Aorta (tissue), 5 donors: ENCODE measurements around the gene HOXB7. TPM values are rescaled to one million over a fixed set of nuclear protein-coding genes. Genes with fewer than 3 reads are reported as not detected.

Source experiments
- ATAC-seq: fragments of 200-7000 bp; cut with Tn5 transposase; one replicate; pipeline ENCODE4 v1.9.1; 2022; ENCODE audit warnings: moderate library complexity; ENCODE audit not compliant: low FRiP score
- DNase-seq, 2 donors: peaks; one replicate each; pipeline ENCODE4 v3.0.0-alpha.2; 2020
- H3K27ac ChIP-seq, 2 donors: one replicate each; pipeline ENCODE4 v1.5.1; 2013; ENCODE audit warnings: low read length in 2 of 2, mild to moderate bottlenecking in 2 of 2, moderate library complexity in 2 of 2, control low read depth in 1 of 2, inconsistent platforms in 1 of 2, low read depth in 1 of 2
- H3K27me3 ChIP-seq, 2 donors: one replicate each; pipeline ENCODE4 v1.6.1; 2013; ENCODE audit warnings: control low read depth in 1 of 2, low read length in 1 of 2, mild to moderate bottlenecking in 1 of 2, moderate library complexity in 1 of 2; ENCODE audit not compliant: insufficient read depth in 2 of 2, control insufficient read depth in 1 of 2
- H3K36me3 ChIP-seq, 2 donors: one replicate each; pipeline ENCODE4 v1.6.1; 2013; ENCODE audit warnings: control low read depth in 1 of 2, low read length in 1 of 2, mild to moderate bottlenecking in 1 of 2; ENCODE audit not compliant: insufficient read depth in 2 of 2, control insufficient read depth in 1 of 2
- H3K4me1 ChIP-seq, 2 donors: one replicate each; pipeline ENCODE4 v1.6.1; 2013; ENCODE audit warnings: low read length in 2 of 2, control low read depth in 1 of 2, mild to moderate bottlenecking in 1 of 2, moderate library complexity in 1 of 2; ENCODE audit not compliant: insufficient read depth in 2 of 2, control insufficient read depth in 1 of 2
- H3K4me3 ChIP-seq, 2 donors: one replicate each; pipeline ENCODE4 v1.5.1; 2013; ENCODE audit warnings: low read length in 2 of 2, control low read depth in 1 of 2, mild to moderate bottlenecking in 1 of 2
- H3K9me3 ChIP-seq: one replicate; pipeline ENCODE4 v1.6.1; 2013; ENCODE audit warnings: mild to moderate bottlenecking, low read length; ENCODE audit not compliant: control insufficient read depth
- WGBS, 2 donors: extraction: QIAGEN DNeasy Blood & Tissue Kit; methylation state at CpG; one replicate each; pipeline ENCODE4 v1.1.7; 2013; 5-methylcytosine and 5-hydroxymethylcytosine counted together
- intact Hi-C, 2 donors: fragments of 100-400 bp; cut with DNase I; formaldehyde crosslinking; loops; one replicate each; pipeline versions ENCODE4 v1.14.2 to v1.15.0; 2022
- polyA plus RNA-seq, 2 donors: library from polyadenylated mRNA; stranded (reverse); fragments of 200-250 nt; gene quantifications; one replicate each; pipeline ENCODE4 v1.2.3, GENCODE V29; 2013
- total RNA-seq, 2 donors: library from RNA; stranded (reverse); fragmentation: NEBNext Ultra II Directional; extraction: Animal tissue kit (Norgen Biotek cat#: 25700); gene quantifications; one replicate each; pipeline ENCODE4 v1.2.1, GENCODE V29; 2021
- donor health status: healthy with polysubstance abuse.
- donor health status: Bipolar disorder and iron deficiency.
- donor health status: DM: no; HTN: no; CAD: no.
- donor health status: DM: no; HTN: no; CAD: no.
- donor health status: DM: yes; HTN: yes; CAD: no.

Gene HOXB7
- total and polyA plus RNA-seq, 4 donors, result 9.1 to 22.4 (median 16.1) TPM

DNA sequence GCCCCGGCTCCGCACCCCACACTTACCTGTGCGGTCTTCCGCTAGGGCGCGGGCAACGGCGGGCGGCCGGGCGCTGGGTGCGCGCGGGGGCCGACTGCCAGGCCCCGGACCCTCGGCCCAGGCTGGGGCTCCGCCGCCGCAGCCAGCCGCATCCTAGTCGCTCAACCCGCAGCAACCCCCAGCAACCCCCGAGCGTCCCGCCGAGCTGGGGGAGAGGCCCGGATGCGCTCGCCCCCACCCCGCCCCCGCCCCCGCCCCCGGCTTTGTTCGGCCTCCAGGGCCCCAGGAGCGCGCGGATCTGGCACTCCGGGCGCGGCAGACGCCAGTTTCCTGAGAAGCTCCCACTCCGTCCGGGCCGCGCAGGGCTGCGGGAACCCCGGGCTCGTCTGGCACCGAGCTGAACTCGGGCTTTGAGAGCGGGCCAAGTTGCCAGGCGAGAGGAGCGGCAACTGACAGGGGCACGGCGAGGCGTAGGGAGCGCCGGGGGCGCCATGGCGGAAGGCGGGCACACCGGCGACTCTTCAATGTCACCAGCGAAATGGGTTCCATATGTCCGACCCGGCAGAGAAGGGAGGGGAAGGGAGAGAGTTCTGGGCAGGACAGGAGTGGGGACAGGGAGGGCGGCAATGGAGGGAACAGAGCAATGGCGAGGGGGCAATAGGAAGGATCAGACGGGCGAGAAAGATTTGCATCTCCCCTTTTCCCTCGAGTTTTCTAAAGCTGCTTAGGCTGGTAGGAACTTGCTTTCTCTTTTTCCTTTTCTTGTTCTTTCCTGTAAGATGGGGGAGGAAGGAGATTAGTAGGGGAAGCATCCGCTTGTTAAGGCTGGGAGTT is 46.4 kb downstream of the HOXB7 start:
- no peaks in the 10 kb centered on the region for H3K9me3 ChIP-seq
- no peaks in the 10 kb centered on the region for H3K4me1 ChIP-seq
- H3K4me3 ChIP-seq, result peak overlapping the region; percentile 21 to 60
- WGBS, 2 donors, result 6 to 8% methylated on average over 57 to 73 of the region's 73 CpGs
- intact Hi-C loops, result no loop called here
- H3K27me3 ChIP-seq, result no peaks in the 10 kb centered on the region
- DNase-seq (peak in 1 of 2 donors; percentile 72), ATAC-seq (peak; percentile 28)
- H3K27ac ChIP-seq, result no peak overlapping the region
- no peaks in the 10 kb centered on the region for H3K36me3 ChIP-seq

DNA sequence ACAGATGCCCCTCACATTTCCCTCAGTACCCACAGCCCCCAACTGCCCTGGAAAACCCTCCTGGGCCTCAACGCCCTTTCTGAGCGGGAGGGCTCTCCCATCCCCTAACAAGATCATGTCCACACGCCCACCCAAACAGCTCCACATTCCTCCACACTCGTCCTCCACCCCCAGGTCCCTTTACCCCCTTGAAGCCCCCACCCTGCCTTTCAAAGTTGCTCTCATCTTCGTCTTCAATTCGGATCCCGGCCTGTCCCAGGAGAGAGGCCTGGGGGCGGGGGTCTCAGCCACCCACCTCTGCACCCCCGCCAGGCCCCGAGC is 47.0 kb downstream of the HOXB7 start:
- intact Hi-C loops, result no loop called here
- Histone ChIP-seq H3K27ac (no peak overlapping the region), H3K4me3 (peak overlapping the region; percentile 21 to 60), H3K4me1 (no peaks in the 10 kb centered on the region), H3K9me3 (no peaks in the 10 kb centered on the region), H3K36me3 (no peaks in the 10 kb centered on the region), H3K27me3 (no peaks in the 10 kb centered on the region)
- WGBS, 2 donors, result 45 to 50% methylated on average over 10 of the region's 10 CpGs
- DNase-seq (no peak), ATAC-seq (no peak)

DNA sequence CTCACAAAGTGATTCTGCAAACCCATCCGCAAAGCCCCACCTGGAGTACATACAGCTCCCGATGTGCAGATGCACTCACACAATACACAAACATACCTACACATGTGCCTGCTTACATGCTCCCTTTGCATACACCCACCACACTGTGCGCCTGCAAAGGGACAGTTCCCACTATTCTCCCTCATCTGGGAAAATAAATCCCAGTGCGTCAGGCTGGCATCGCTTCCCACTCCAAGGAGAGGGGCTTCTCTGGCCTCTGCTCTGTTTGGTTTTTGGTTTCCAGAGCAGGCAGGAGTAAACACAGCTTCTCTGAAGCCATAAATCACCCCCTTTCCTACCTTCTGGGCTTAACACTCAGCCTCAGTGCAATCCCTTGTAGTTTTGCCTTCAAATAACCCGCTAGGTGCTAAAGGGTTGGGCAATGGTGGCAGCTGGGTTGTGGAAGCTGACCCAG is 47.4 kb downstream of the HOXB7 start:
- ATAC-seq, result no peak
- 90 to 92% methylated on average over 6 of the region's 6 CpGs for WGBS, 2 donors
- no peaks in the 10 kb centered on the region for H3K4me1 ChIP-seq
- no peak for DNase-seq
- H3K9me3 ChIP-seq, result no peaks in the 10 kb centered on the region
- intact Hi-C loops, result no loop called here
- H3K27me3 ChIP-seq, result no peaks in the 10 kb centered on the region
- H3K27ac ChIP-seq, result no peak overlapping the region
- H3K4me3 ChIP-seq, result no peak overlapping the region
- no peaks in the 10 kb centered on the region for H3K36me3 ChIP-seq

DNA sequence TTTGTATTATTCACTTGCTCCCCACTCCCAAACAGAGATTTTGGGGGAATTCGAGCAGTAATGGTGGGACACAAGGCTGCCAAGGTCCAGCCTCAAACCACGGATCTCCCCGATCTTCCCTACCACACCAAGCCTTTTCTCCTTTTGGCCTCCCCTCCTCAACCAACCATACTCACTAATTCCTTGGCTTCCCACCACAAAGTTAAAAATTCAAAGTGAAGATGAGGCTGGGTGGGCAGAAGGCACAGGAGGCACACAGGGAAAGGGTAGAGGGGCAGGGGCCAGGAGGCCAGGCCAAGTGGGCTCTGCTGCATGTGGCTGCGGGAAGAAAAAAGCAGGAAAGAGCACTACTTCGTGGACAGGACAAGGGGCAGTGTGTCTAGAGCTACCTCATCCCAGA is 47.9 kb downstream of the HOXB7 start:
- 86 to 92% methylated on average over 5 of the region's 5 CpGs for WGBS, 2 donors
- Histone ChIP-seq H3K36me3 (no peaks in the 10 kb centered on the region), H3K4me3 (no peak overlapping the region), H3K27me3 (no peaks in the 10 kb centered on the region), H3K4me1 (no peaks in the 10 kb centered on the region), H3K9me3 (no peaks in the 10 kb centered on the region), H3K27ac (no peak overlapping the region)
- no peak for DNase-seq
- intact Hi-C loops, result no loop called here
- ATAC-seq, result no peak

DNA sequence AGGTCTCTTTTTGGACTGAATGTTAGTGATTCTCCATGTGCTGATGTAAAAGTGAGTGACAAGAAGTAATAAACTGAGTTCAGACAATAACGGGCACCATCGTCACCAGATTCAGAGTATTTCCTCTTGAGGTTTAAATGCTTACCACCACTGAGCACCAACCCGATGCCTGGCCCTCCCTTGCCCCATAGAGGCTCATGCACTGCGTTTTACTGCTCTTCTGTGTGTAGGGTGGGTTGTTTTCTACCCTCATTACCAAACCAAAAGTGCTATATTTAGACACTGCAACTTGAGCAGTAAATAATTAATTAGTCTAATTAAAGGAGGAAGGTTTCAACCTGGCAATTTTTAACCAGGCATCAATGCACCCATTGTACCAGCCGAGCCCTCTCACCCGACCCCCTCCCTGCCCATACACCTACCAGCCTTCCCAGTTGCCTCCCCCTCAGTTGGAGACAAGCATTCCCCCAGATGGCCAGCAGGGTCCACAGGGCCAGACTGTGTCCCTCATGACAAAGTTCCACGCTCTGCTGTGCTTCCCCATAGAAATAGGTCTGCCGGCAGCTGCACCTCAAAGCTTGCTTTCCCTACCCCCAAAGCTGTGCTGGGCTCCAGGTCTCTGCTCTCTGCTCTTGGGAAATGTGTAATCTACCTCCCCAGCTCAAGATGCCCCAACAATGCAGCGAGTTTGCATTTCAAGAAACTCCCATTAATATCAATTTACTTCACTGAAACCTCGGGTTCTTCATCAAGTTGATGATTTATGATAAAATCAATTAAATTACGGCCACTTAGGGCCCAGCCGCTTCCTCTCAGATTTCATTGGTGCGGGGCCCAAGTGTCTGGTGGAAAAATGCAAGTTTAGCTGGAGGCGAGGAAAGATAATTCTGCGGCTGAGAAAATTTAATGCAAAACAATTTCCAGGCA is 48.7 kb downstream of the HOXB7 start:
- Histone ChIP-seq H3K9me3 (no peaks in the 10 kb centered on the region), H3K27me3 (no peaks in the 10 kb centered on the region), H3K36me3 (no peaks in the 10 kb centered on the region), H3K4me1 (no peaks in the 10 kb centered on the region), H3K27ac (no peak overlapping the region), H3K4me3 (no peak overlapping the region)
- DNase-seq (no peak), ATAC-seq (no peak)
- intact Hi-C loops, result no loop called here
- 86 to 90% methylated on average over 15 of the region's 15 CpGs for WGBS, 2 donors

DNA sequence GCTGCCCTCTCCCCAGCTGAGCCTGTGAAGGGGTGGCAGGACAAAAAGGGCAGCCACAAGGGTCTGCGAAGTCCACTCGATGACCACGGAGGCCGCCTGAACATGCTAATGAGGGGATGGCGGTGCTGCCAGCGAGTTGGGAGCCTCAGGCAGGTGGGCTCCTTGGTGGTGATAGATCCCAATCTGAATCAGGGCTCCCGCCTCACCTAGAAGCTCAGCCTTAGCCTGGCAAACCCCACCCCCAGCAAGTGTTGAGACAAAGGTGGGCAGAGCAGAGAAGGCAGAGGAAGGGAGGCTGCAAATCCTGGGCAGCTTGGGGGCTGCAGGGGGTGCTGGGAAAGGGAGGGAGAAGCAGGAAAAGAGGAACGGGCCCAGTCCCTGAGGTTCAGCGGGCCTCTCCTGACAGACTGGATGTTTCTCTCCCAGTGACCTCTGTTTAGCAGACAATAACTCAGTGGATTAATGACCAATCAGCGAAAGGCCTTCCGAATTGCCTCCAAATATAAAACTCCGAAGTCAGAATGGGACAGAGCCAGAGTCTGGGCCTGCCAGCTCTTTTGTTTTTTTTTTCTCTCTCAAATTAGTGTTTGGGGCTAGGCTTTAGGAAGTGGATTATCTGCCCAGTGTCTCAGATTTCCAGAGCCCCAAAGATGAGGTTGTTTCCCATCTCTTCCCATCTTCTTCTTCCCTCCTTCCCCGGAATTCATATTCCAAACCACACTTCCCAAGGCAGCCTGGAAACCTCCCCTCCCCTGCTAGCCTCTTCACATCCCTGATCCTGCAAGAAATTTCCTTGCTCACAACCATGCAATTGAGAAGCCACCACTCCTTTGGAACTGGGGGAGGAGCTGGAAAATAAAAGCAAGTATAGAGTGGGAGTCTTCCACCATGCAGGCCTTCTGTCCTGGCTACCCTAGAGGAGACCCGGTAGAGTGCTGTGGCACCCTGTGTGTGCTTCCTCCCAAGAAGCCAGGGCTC is 50.7 kb downstream of the HOXB7 start:
- peak; percentile 13 for ATAC-seq
- whole genome bisulfite sequencing, 2 donors, result 42 to 62% methylated on average over 14 of the region's 14 CpGs
- H3K4me3 ChIP-seq, result no peak overlapping the region
- H3K9me3 ChIP-seq, result no peaks in the 10 kb centered on the region
- intact Hi-C loops, result no loop called here
- no peaks in the 10 kb centered on the region for H3K36me3 ChIP-seq
- no peaks in the 10 kb centered on the region for H3K27me3 ChIP-seq
- no peak for DNase-seq
- H3K27ac ChIP-seq, result no peak overlapping the region
- H3K4me1 ChIP-seq, result no peaks in the 10 kb centered on the region

DNA sequence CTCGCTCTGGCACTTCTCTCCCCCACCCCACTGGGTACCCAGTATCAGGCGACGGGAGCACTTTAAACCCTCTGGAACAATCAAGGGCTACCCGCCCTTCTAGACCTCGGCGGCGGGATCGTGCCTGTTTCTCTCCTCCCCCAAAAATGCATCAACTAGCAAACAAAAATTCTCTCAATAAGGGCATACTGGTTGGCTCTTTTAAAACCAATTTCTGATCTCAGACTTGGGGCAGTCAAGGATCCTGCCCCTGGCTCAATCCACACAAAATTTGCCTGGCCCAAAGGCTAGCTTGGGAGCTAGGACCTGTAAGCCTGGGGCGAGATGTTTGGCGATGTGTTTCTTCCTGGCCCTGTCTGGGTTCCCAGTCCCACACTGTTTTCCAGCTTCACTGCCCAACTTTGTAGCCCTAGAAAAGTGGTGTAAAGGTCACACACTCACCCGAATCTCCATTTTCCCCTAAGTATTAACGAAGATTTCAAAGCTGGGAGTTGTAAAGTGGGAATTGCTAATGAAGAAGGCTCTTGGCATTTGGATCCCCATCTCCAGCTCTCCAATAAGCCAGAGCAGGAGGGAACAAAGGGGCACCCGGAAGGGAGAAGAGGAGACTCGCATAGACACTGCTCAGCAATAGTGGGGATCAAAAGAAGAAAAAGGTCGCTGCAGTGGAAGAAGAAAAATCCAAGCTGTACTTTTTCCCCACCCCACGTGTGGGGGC is 51.5 kb downstream of the HOXB7 start:
- WGBS, 2 donors, result 85 to 91% methylated on average over 16 of the region's 16 CpGs
- DNase-seq, result no peak
- H3K4me3 ChIP-seq, result no peak overlapping the region

DNA sequence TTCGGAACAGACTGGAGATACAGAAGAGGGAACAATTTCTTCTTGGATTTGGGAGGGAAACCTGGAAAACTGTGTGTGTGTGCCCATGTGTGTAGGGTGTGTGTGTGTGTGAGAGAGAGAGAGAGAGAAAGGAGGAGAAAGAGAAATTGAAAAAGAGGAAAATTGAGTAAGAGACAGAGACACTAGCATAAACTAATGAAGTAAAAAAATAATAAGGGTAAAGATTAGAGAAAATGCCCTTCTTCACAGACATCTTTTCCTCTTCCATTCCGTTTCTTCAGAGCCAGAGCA is 52.0 kb downstream of the HOXB7 start:
- Histone ChIP-seq H3K36me3 (no peaks in the 10 kb centered on the region), H3K4me1 (no peaks in the 10 kb centered on the region), H3K4me3 (no peak overlapping the region), H3K27me3 (no peaks in the 10 kb centered on the region), H3K27ac (no peak overlapping the region), H3K9me3 (no peaks in the 10 kb centered on the region)
- DNase-seq, result no peak
- intact Hi-C loops, result no loop called here
- 84 to 90% methylated on average over 2 of the region's 2 CpGs for WGBS, 2 donors
- ATAC-seq, result no peak

More for the DNA sequence above, 51.5 kb downstream of the HOXB7 start:
- H3K36me3 ChIP-seq, result no peaks in the 10 kb centered on the region
- H3K27ac ChIP-seq, result no peak overlapping the region
- ATAC-seq, result no peak
- H3K4me1 ChIP-seq, result no peaks in the 10 kb centered on the region
- intact Hi-C loops, result no loop called here
- H3K9me3 ChIP-seq, result no peaks in the 10 kb centered on the region
- H3K27me3 ChIP-seq, result no peaks in the 10 kb centered on the region
